Measurements from ENCODE around the gene HIBADH.

The HIBADH gene

GRCh38 chr7:27697861-27698430, 35.3 kb upstream of the HIBADH start:
- no peak for ATAC-seq
- TF ChIP-seq OSR1 (CRISPR knock-in tag; IDR thresholded peaks at IDR 0.05) (no peak), ZFP3 (CRISPR knock-in tag; IDR thresholded peaks at IDR 0.05) (no peak), TCF4 (CRISPR knock-in tag; IDR thresholded peaks at IDR 0.05; ENCODE audit: borderline replicate concordance) (no peak), ZNF70 (CRISPR knock-in tag; IDR thresholded peaks at IDR 0.05) (no peak), ESRRG (CRISPR knock-in tag; IDR thresholded peaks at IDR 0.05) (no peak), ZNF8 (CRISPR knock-in tag; IDR thresholded peaks at IDR 0.05) (no peak), PATZ1 (CRISPR knock-in tag; IDR thresholded peaks at IDR 0.05; ENCODE audit: borderline replicate concordance) (no peak), CREB5 (CRISPR knock-in tag; IDR thresholded peaks at IDR 0.05; ENCODE audit: low read depth) (no peak), ARNTL (CRISPR knock-in tag; IDR thresholded peaks at IDR 0.05; ENCODE audit: borderline replicate concordance, low read depth) (no peak), TOX (CRISPR knock-in tag; IDR thresholded peaks at IDR 0.05; ENCODE audit: borderline replicate concordance) (no peak), SNAI2 (CRISPR knock-in tag; IDR thresholded peaks at IDR 0.05) (no peak), ZC3H10 (CRISPR knock-in tag; IDR thresholded peaks at IDR 0.05) (no peak), PPARA (CRISPR knock-in tag; IDR thresholded peaks at IDR 0.05; ENCODE audit: borderline replicate concordance) (no peak), ISL1 (CRISPR knock-in tag; IDR thresholded peaks at IDR 0.05) (no peak), POU6F1 (CRISPR knock-in tag; IDR thresholded peaks at IDR 0.05; ENCODE audit: borderline replicate concordance, low read depth) (no peak), CSRNP3 (CRISPR knock-in tag; IDR thresholded peaks at IDR 0.05) (no peak), CSDC2 (CRISPR knock-in tag; IDR thresholded peaks at IDR 0.05) (no peak), BACH2 (CRISPR knock-in tag; IDR thresholded peaks at IDR 0.05; ENCODE audit: borderline replicate concordance) (no peak), TSHZ2 (CRISPR knock-in tag; IDR thresholded peaks at IDR 0.05) (no peak), ZFP30 (CRISPR knock-in tag; IDR thresholded peaks at IDR 0.05) (no peak)

GRCh38 chr7:27695096-27695495, 32.4 kb upstream of the HIBADH start:
- TF ChIP-seq CSDC2 (CRISPR knock-in tag; IDR thresholded peaks at IDR 0.05), result no peak
- TF ChIP-seq CREB5 (CRISPR knock-in tag; IDR thresholded peaks at IDR 0.05; ENCODE audit: low read depth), result no peak

GRCh38 chr7:27693794-27694193, 31.1 kb upstream of the HIBADH start:
- no peak for ATAC-seq
- no peak for TF ChIP-seq ZC3H10 (CRISPR knock-in tag; IDR thresholded peaks at IDR 0.05)
- TF ChIP-seq GLIS3 (CRISPR knock-in tag; IDR thresholded peaks at IDR 0.05), result no peak
- no peak for TF ChIP-seq ARNTL (CRISPR knock-in tag; IDR thresholded peaks at IDR 0.05; ENCODE audit: borderline replicate concordance, low read depth)
- TF ChIP-seq ZFP3 (CRISPR knock-in tag; IDR thresholded peaks at IDR 0.05), result no peak
- no peak for TF ChIP-seq PPARA (CRISPR knock-in tag; IDR thresholded peaks at IDR 0.05; ENCODE audit: borderline replicate concordance)
- no peak for TF ChIP-seq PATZ1 (CRISPR knock-in tag; IDR thresholded peaks at IDR 0.05; ENCODE audit: borderline replicate concordance)
- no peak for TF ChIP-seq RARB (CRISPR knock-in tag; IDR thresholded peaks at IDR 0.05)
- TF ChIP-seq TOX (CRISPR knock-in tag; IDR thresholded peaks at IDR 0.05; ENCODE audit: borderline replicate concordance), result no peak
- no peak for TF ChIP-seq ZNF70 (CRISPR knock-in tag; IDR thresholded peaks at IDR 0.05)
- TF ChIP-seq ZNF8 (CRISPR knock-in tag; IDR thresholded peaks at IDR 0.05), result no peak
- no peak for TF ChIP-seq OSR1 (CRISPR knock-in tag; IDR thresholded peaks at IDR 0.05)
- no peak for TF ChIP-seq POU6F1 (CRISPR knock-in tag; IDR thresholded peaks at IDR 0.05; ENCODE audit: borderline replicate concordance, low read depth)
- no peak for TF ChIP-seq CSDC2 (CRISPR knock-in tag; IDR thresholded peaks at IDR 0.05)
- TF ChIP-seq ISL1 (CRISPR knock-in tag; IDR thresholded peaks at IDR 0.05), result no peak

More at GRCh38 chr7:27695096-27695495, 32.4 kb upstream of the HIBADH start:
- no peak for ATAC-seq

All from SK-N-SH treated with all-trans-retinoic acid at 6 μM for 48 hours (cell line).